ENCODE measurements around the gene CNGB1. TPM values are rescaled to one million over a fixed set of nuclear protein-coding genes. Genes with fewer than 3 reads are reported as not detected.
"Not testable (repeated sequence)": the region's sequence is repeated elsewhere in the genome, so short reads cannot be mapped to it uniquely, and the experiment has no call there.

CNGB1 gene
- total RNA-seq, 1 donor from 2014 or later: not detected

- Mint-ChIP-seq H3K4me3 (ENCODE audit: low read depth) (no peak overlapping the region), H3K36me3 (ENCODE audit: insufficient read depth) (no peaks in the 10 kb centered on the region), H3K27me3 (peaks cover 31% of the 10 kb centered on the region), H3K4me1 (ENCODE audit: low read depth) (no peaks in the 10 kb centered on the region), H3K27ac (no peak overlapping the region), H3K9me3 (ENCODE audit: low read depth) (no peaks in the 10 kb centered on the region)
- no peak for DNase-seq (ENCODE audit: low spot score, unreplicated experiment)
- TF ChIP-seq CTCF (IDR thresholded peaks at IDR 0.05; ENCODE audit: unreplicated experiment): no peak
These were observed 94.7 kb downstream of the CNGB1 start for GRCh38 chr16:57876210-57876609.

- TF ChIP-seq CTCF (IDR thresholded peaks at IDR 0.05; ENCODE audit: unreplicated experiment): no peak
- Mint-ChIP-seq H3K4me3 (ENCODE audit: low read depth) (no peak overlapping the region), H3K4me1 (ENCODE audit: low read depth) (no peaks in the 10 kb centered on the region), H3K27me3 (peaks cover 28% of the 10 kb centered on the region), H3K27ac (no peak overlapping the region), H3K36me3 (ENCODE audit: insufficient read depth) (no peaks in the 10 kb centered on the region), H3K9me3 (ENCODE audit: low read depth) (no peaks in the 10 kb centered on the region)
- no peak for DNase-seq (ENCODE audit: low spot score, unreplicated experiment)
These were observed 95.6 kb downstream of the CNGB1 start for GRCh38 chr16:57875347-57875746.

- Mint-ChIP-seq H3K4me3 (ENCODE audit: low read depth) (peak overlapping the region; percentile 51), H3K36me3 (ENCODE audit: insufficient read depth) (no peaks in the 10 kb centered on the region), H3K27ac (no peak overlapping the region), H3K27me3 (peaks cover 20% of the 10 kb centered on the region), H3K4me1 (ENCODE audit: low read depth) (no peaks in the 10 kb centered on the region), H3K9me3 (ENCODE audit: low read depth) (no peaks in the 10 kb centered on the region)
- TF ChIP-seq CTCF (IDR thresholded peaks at IDR 0.05; ENCODE audit: unreplicated experiment): no peak
- DNase-seq (ENCODE audit: low spot score, unreplicated experiment): no peak
These were observed 97.7 kb downstream of the CNGB1 start for GRCh38 chr16:57873218-57873617.

- DNase-seq (ENCODE audit: low spot score, unreplicated experiment); H3K36me3 Mint-ChIP-seq (ENCODE audit: insufficient read depth): not testable (repeated sequence)
These were observed 98.2 kb downstream of the CNGB1 start for GRCh38 chr16:57872764-57873163.

GRCh38 chr16:57871456-57871855 is 99.5 kb downstream of the CNGB1 start:
- no peak for DNase-seq (ENCODE audit: low spot score, unreplicated experiment)
- H3K27me3 Mint-ChIP-seq: peaks cover 19% of the 10 kb centered on the region
- no peaks in the 10 kb centered on the region for H3K36me3 Mint-ChIP-seq (ENCODE audit: insufficient read depth)
- H3K4me3 Mint-ChIP-seq (ENCODE audit: low read depth): no peak overlapping the region
- H3K27ac Mint-ChIP-seq: no peak overlapping the region
- no peak for TF ChIP-seq CTCF (IDR thresholded peaks at IDR 0.05; ENCODE audit: unreplicated experiment)
- H3K9me3 Mint-ChIP-seq (ENCODE audit: low read depth): no peaks in the 10 kb centered on the region
- peaks cover 6% of the 10 kb centered on the region for H3K4me1 Mint-ChIP-seq (ENCODE audit: low read depth)

More at GRCh38 chr16:57872764-57873163, 98.2 kb downstream of the CNGB1 start:
- not testable (repeated sequence) for H3K27ac Mint-ChIP-seq; H3K9me3 Mint-ChIP-seq (ENCODE audit: low read depth); H3K4me1 Mint-ChIP-seq (ENCODE audit: low read depth); H3K4me3 Mint-ChIP-seq (ENCODE audit: low read depth)
- H3K27me3 Mint-ChIP-seq: peaks cover 19% of the 10 kb centered on the region

GRCh38 chr16:57870753-57871454 is 100.0 kb downstream of the CNGB1 start:
- peaks cover 6% of the 10 kb centered on the region for H3K4me1 Mint-ChIP-seq (ENCODE audit: low read depth)
- no peaks in the 10 kb centered on the region for H3K36me3 Mint-ChIP-seq (ENCODE audit: insufficient read depth)
- no peak overlapping the region for H3K27ac Mint-ChIP-seq
- H3K27me3 Mint-ChIP-seq: peaks cover 15% of the 10 kb centered on the region
- H3K9me3 Mint-ChIP-seq (ENCODE audit: low read depth): no peaks in the 10 kb centered on the region
- DNase-seq (ENCODE audit: low spot score, unreplicated experiment): no peak
- no peak overlapping the region for H3K4me3 Mint-ChIP-seq (ENCODE audit: low read depth)
- TF ChIP-seq CTCF (IDR thresholded peaks at IDR 0.05; ENCODE audit: unreplicated experiment): no peak
